ENCODE data around the gene CACNA1D. TPM values are rescaled to one million over a fixed set of nuclear protein-coding genes. Genes with fewer than 3 reads are reported as not detected.

Gene CACNA1D
- total RNA-seq, 1 donor from 2014 or later: 47.2 TPM

GRCh38 chr3:53503195-53503594, 8.8 kb downstream of the CACNA1D start:
- no peak overlapping the region for H3K4me3 ChIP-seq
- TF ChIP-seq CTCF (IDR thresholded peaks at IDR 0.05): no peak
- peaks cover under 1% of the 10 kb centered on the region for H3K27me3 ChIP-seq
- no peak for DNase-seq
- H3K9me3 ChIP-seq: no peaks in the 10 kb centered on the region
- no peak overlapping the region for H3K27ac ChIP-seq
- no peak for ATAC-seq
- no peaks in the 10 kb centered on the region for H3K36me3 ChIP-seq
- intact Hi-C loops (cut with DNase I): no loop called here
- H3K4me1 ChIP-seq: peaks cover 3% of the 10 kb centered on the region

GRCh38 chr3:53506110-53506762, 11.8 kb downstream of the CACNA1D start:
- H3K4me1 ChIP-seq: no peaks in the 10 kb centered on the region
- no peak overlapping the region for H3K4me3 ChIP-seq
- H3K27me3 ChIP-seq: no peaks in the 10 kb centered on the region
- H3K9me3 ChIP-seq: no peaks in the 10 kb centered on the region
- no peak overlapping the region for H3K27ac ChIP-seq
- no peak for ATAC-seq
- DNase-seq: no peak
- no peaks in the 10 kb centered on the region for H3K36me3 ChIP-seq
- intact Hi-C loops (cut with DNase I): no loop called here
- TF ChIP-seq CTCF (IDR thresholded peaks at IDR 0.05): no peak

GRCh38 chr3:53506763-53507145, 12.3 kb downstream of the CACNA1D start:
- no peak for DNase-seq
- intact Hi-C loops (cut with DNase I): no loop called here

GRCh38 chr3:53509494-53509893, 15.1 kb downstream of the CACNA1D start:
- Histone ChIP-seq H3K9me3 (no peaks in the 10 kb centered on the region), H3K27ac (no peak overlapping the region), H3K4me1 (no peaks in the 10 kb centered on the region), H3K4me3 (no peak overlapping the region), H3K36me3 (no peaks in the 10 kb centered on the region), H3K27me3 (no peaks in the 10 kb centered on the region)
- no peak for ATAC-seq
- TF ChIP-seq CTCF (IDR thresholded peaks at IDR 0.05): no peak
- intact Hi-C loops (cut with DNase I): no loop called here
- DNase-seq: no peak

More at GRCh38 chr3:53506763-53507145, 12.3 kb downstream of the CACNA1D start:
- H3K4me3 ChIP-seq: no peak overlapping the region
- ATAC-seq: no peak
- no peak overlapping the region for H3K27ac ChIP-seq
- H3K27me3 ChIP-seq: no peaks in the 10 kb centered on the region
- H3K36me3 ChIP-seq: no peaks in the 10 kb centered on the region
- H3K9me3 ChIP-seq: no peaks in the 10 kb centered on the region
- no peak for TF ChIP-seq CTCF (IDR thresholded peaks at IDR 0.05)
- H3K4me1 ChIP-seq: no peaks in the 10 kb centered on the region

DNA sequence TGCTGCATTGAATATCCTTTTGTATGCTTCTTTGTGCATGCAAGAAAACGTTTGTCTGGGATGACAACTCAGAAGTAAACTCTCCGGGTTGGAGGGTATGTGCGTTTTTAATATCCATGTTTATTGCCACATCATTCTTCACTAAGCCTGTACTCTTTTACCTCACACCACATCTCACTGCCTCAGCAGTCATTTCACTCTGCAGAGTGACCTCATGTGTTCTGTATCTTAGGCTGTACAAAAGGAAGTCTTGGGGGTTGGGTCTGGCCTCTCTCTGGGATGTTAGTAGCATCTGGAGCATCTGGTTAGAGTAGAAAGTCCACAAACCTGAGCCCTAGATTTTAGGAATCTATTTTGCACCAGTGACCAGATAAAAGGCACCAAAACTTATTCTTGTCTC, 16.1 kb downstream of the CACNA1D start:
- intact Hi-C loops (cut with DNase I): no loop called here

More for the DNA sequence above, 16.1 kb downstream of the CACNA1D start:
- no peak overlapping the region for H3K27ac ChIP-seq
- DNase-seq: no peak
- TF ChIP-seq CTCF (IDR thresholded peaks at IDR 0.05): no peak
- H3K36me3 ChIP-seq: no peaks in the 10 kb centered on the region
- no peaks in the 10 kb centered on the region for H3K27me3 ChIP-seq
- H3K4me3 ChIP-seq: no peak overlapping the region
- H3K9me3 ChIP-seq: no peaks in the 10 kb centered on the region
- ATAC-seq: no peak
- no peaks in the 10 kb centered on the region for H3K4me1 ChIP-seq

Measured in upper lobe of right lung (tissue), 1 donor.